Measurements from ENCODE around the gene HOXA1. TPM values are rescaled to one million over a fixed set of nuclear protein-coding genes. Genes with fewer than 3 reads are reported as not detected.
"Not testable (repeated sequence)": the region's sequence is repeated elsewhere in the genome, so short reads cannot be mapped to it uniquely, and the experiment has no call there.

The HOXA1 gene
- polyA plus RNA-seq, 2 of the 4 experiments (the other 2 are of a cell fraction) = 2.8 to 5.0 TPM

DNA sequence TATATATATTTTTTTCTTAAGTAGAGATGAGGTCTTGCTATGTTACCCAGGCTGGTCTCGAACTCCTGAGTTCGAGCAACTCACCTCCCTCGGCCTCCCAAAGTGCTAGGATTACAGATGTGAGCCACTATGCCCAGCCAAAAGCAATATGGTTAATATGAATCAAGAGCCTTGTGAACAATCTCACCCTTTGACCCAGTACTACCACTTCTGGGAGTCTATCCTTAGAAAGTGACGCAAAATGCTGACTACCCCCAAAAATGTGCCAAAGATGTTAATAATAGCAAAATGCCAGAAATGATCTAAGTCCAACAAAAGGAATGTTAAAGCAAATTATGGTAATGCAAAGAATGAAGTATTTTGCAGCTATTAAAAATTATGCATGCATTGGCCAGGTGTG, 44.3 kb downstream of the HOXA1 start:
- ChIA-PET POLR2A (no interaction called here), CTCF (interaction anchor here (1.0 kb wide), 1 partner anchor 11 kb away, joined by 3 read pairs; no protein-coding TSS in a partner anchor)
- no peak overlapping the region for H3K4me3 ChIP-seq
- H3K4me1 ChIP-seq = peaks cover 13% of the 10 kb centered on the region; the same call in 2 of the 3 replicates
- 87% methylated on average over 4 of the region's 4 CpGs for WGBS (ENCODE audit: missing lambda C conversion rate)
- no peak overlapping the region for H3K4me2 ChIP-seq
- no peaks in the 10 kb centered on the region for H3K9me3 ChIP-seq
- ATAC-seq (no peak), DNase-seq (ENCODE audit: low read depth in 1 of 2, low spot score in 1 of 2) (no peak), FAIRE-seq (no peak)
- no peak overlapping the region for H3K27ac ChIP-seq
- TF ChIP-seq NR3C1 (IDR thresholded peaks at IDR 0.05) (no peak), MAFK (IDR thresholded peaks at IDR 0.05; ENCODE audit: partially characterized antibody) (peak; percentile 35)

- ATAC-seq = peak in 1 of 2 experiments; percentile 44; a peak in 2 of 6 replicates
- POLR2A ChIA-PET = no interaction called here
- no peak overlapping the region for H3K4me3 ChIP-seq
- H3K27ac ChIP-seq = peak overlapping the region in 1 of 2 experiments; percentile 31; a peak in 2 of 6 replicates
- H3K4me1 ChIP-seq = peaks cover 15% of the 10 kb centered on the region; the same call in 2 of the 3 replicates
- H3K4me2 ChIP-seq = no peak overlapping the region
- 94% methylated on average over 10 of the region's 10 CpGs for WGBS (ENCODE audit: missing lambda C conversion rate)
- H3K9me3 ChIP-seq = no peaks in the 10 kb centered on the region
- no peak for FAIRE-seq
- no peak for DNase-seq (ENCODE audit: low read depth in 1 of 2, low spot score in 1 of 2)
- TF ChIP-seq RFX5 (IDR thresholded peaks at IDR 0.05) = no peak
- TF ChIP-seq PHF8 (IDR thresholded peaks at IDR 0.05; ENCODE audit: borderline replicate concordance, low read depth) = no peak
- no peak for TF ChIP-seq HOXB13 (CRISPR knock-in tag; IDR thresholded peaks at IDR 0.05; ENCODE audit: low read depth)
- TF ChIP-seq CTCF (IDR thresholded peaks at IDR 0.05) = no peak
- no peak for TF ChIP-seq POLR2A (IDR thresholded peaks at IDR 0.05; ENCODE audit: low read length)
- no peak for TF ChIP-seq NR3C1 (IDR thresholded peaks at IDR 0.05)
- no peak for TF ChIP-seq BHLHE40 (IDR thresholded peaks at IDR 0.05; ENCODE audit: low read depth, low read length)
- TF ChIP-seq POLR2AphosphoS2 (conservative IDR thresholded peaks at IDR 0.05; ENCODE audit: low read length) = no peak
- TF ChIP-seq, protein P1, sequence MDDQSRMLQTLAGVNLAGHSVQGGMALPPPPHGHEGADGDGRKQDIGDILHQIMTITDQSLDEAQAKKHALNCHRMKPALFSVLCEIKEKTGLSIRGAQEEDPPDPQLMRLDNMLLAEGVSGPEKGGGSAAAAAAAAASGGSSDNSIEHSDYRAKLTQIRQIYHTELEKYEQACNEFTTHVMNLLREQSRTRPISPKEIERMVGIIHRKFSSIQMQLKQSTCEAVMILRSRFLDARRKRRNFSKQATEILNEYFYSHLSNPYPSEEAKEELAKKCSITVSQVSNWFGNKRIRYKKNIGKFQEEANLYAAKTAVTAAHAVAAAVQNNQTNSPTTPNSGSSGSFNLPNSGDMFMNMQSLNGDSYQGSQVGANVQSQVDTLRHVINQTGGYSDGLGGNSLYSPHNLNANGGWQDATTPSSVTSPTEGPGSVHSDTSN (IDR thresholded peaks at IDR 0.05) = no peak
- no peak for TF ChIP-seq FOXS1 (CRISPR knock-in tag; IDR thresholded peaks at IDR 0.05)
- TF ChIP-seq ZNF302 (CRISPR knock-in tag; IDR thresholded peaks at IDR 0.05) = no peak
- TF ChIP-seq KDM5A (IDR thresholded peaks at IDR 0.05) = no peak
- CTCF ChIA-PET = interaction anchor here (1.0 kb wide), 1 partner anchor 194 kb away, joined by 3 read pairs; no protein-coding TSS in a partner anchor
These were observed 47.4 kb downstream of the HOXA1 start for GRCh38 chr7:27048438-27048837.

DNA sequence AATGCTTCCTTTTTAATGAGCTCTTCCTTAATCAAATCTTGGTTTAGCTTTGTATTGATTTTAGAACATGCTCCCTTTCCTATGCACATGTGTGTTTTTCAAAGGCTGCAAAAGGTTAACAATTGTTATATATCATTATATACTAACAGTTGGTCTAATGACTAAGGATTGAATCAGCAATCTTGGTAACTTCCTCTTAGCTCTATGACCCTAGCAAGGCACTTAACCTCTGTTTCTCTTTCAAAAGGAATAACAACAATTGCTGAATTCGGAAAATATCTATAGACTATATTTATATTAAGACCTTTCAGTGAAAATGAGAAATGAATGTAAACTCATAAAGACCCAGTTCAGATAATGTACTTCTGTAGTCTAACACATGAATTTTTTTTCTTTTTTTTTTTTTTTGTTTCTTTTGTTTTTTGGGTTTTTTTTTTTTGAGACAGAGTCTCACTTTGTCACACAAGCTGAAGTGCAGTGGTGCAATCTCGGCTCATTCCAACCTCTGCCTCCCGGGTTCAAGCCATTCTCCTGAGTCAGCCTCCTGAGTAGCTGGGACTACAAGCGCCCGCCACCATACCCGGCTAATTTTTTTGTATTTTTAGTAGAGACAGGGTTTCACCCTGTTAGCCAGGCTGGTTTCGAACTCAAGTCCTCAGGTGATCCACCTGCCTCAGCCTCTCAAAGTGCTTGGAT, 48.8 kb downstream of the HOXA1 start:
- ChIA-PET POLR2A (interaction anchor here (0.6 to 0.7 kb wide), 2 partner anchors 12 to 72 kb away, joined by 3 to 4 read pairs; no protein-coding TSS in a partner anchor), CTCF (interaction anchor here (1.3 to 1.5 kb wide), 2 partner anchors 26 to 58 kb away, joined by 3 to 6 read pairs; no protein-coding TSS in a partner anchor)
- Histone ChIP-seq H3K27ac (peak overlapping the region; percentile 41 to 82; a peak in 5 of 6 replicates), H3K4me3 (no peak overlapping the region), H3K4me1 (peaks cover 10% of the 10 kb centered on the region; the same call in 2 of the 3 replicates), H3K9me3 (no peaks in the 10 kb centered on the region), H3K4me2 (peak overlapping the region; percentile 60)
- DNase-seq (ENCODE audit: low read depth in 1 of 2, low spot score in 1 of 2) = peak; percentile 45
- no peak for FAIRE-seq
- TF ChIP-seq EHMT2 (IDR thresholded peaks at IDR 0.05; ENCODE audit: low read depth) = no peak
- no peak for TF ChIP-seq FOSL2 (IDR thresholded peaks at IDR 0.05)
- no peak; the same call in 1 of the 2 replicates for TF ChIP-seq FOSL2 (CRISPR knock-in tag; IDR thresholded peaks at IDR 0.05)
- TF ChIP-seq CEBPB (IDR thresholded peaks at IDR 0.05) = peak; percentile 30 to 44; a peak in 1 of 4 replicates
- ATAC-seq = peak in 1 of 2 experiments; percentile 78; a peak in 3 of 6 replicates
- WGBS (ENCODE audit: missing lambda C conversion rate) = 25% methylated on average over 7 of the region's 7 CpGs

- H3K4me3 ChIP-seq; H3K27ac ChIP-seq; H3K9me3 ChIP-seq; FAIRE-seq; ATAC-seq; CTCF ChIA-PET; DNase-seq (ENCODE audit: low read depth in 1 of 2, low spot score in 1 of 2); POLR2A ChIA-PET; H3K4me2 ChIP-seq: not testable (repeated sequence)
- peak; percentile 40 for TF ChIP-seq ZC3H11A (IDR thresholded peaks at IDR 0.05)
- 86% methylated on average over 1 of the region's 4 CpGs for WGBS (ENCODE audit: missing lambda C conversion rate)
- peaks cover 10% of the 10 kb centered on the region; the same call in 2 of the 3 replicates for H3K4me1 ChIP-seq
These were observed 49.8 kb downstream of the HOXA1 start for GRCh38 chr7:27045972-27046371.

DNA sequence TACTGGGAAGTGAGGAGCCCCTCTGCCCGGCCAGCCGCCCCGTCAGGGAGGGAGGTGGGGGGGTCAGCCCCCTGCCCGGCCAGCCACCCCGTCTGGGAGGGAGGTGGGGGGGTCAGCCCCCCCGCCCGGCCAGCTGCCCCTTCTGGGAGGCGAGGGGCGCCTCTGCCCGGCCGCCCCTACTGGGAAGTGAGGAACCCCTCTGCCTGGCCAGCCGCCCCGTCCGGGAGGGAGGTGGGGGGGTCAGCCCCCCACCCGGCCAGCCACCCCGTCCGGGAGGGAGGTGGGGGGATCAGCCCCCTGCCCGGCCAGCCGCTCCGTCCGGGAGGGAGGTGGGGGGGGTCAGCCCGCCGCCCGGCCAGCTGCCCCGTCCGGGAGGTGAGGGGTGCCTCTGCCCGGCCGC, 50.7 kb downstream of the HOXA1 start:
- FAIRE-seq; H3K9me3 ChIP-seq; DNase-seq (ENCODE audit: low read depth in 1 of 2, low spot score in 1 of 2); CTCF ChIA-PET; ATAC-seq; H3K4me3 ChIP-seq; H3K27ac ChIP-seq; H3K4me2 ChIP-seq; POLR2A ChIA-PET: not testable (repeated sequence)
- WGBS (ENCODE audit: missing lambda C conversion rate) = no CpG with 5 or more reads among the region's 28 CpGs
- peaks cover 10% of the 10 kb centered on the region; the same call in 2 of the 3 replicates for H3K4me1 ChIP-seq
